ENCODE measurements around the gene TIGIT. TPM values are rescaled to one million over a fixed set of nuclear protein-coding genes. Genes with fewer than 3 reads are reported as not detected.

Gene TIGIT
- total and polyA plus RNA-seq, 2 of the 13 experiments (the other 11 are each of a cell fraction or from before 2014, with no cell fraction given) = not detected

GRCh38 chr3:114328345-114328744, 34.5 kb downstream of the TIGIT start (continued):
- TF ChIP-seq ZNF468 (CRISPR knock-in tag; IDR thresholded peaks at IDR 0.05) (no peak), MIXL1 (CRISPR knock-in tag; IDR thresholded peaks at IDR 0.05) (no peak)

GRCh38 chr3:114329823-114330222, 36.0 kb downstream of the TIGIT start:
- no TSS peak for BruUV-seq (replicated peaks)
- intact Hi-C loops (cut with micrococcal nuclease; ENCODE audit: unreplicated experiment) (no loop called here), in situ Hi-C loops (cut with HindIII; ENCODE audit: extremely low pct_ligation_motif_present, low pct_unique_long_range_greater_than_20kb) (no loop called here)
- no peak overlapping the region for H3K4me2 ChIP-seq (ENCODE audit: low read depth, low read length)
- no peaks in the 10 kb centered on the region for H3K79me2 ChIP-seq (ENCODE audit: insufficient read depth, low read length)
- no peak overlapping the region for H3K4me3 ChIP-seq (replicated peaks in 1 of 3; ENCODE audit: insufficient read depth in 1 of 3, low read depth in 2 of 3, low read length in 3 of 3)
- H3K27ac ChIP-seq (ENCODE audit: extremely low read length, insufficient read depth, low read length) = no peak overlapping the region
- ChIA-PET CTCF (ENCODE audit: low intra/inter-chr PET ratio, low total read pairs) (no interaction called here), POLR2A (no interaction called here)
- H2AFZ ChIP-seq (ENCODE audit: low read length) = no peak overlapping the region
- ATAC-seq (no peak), DNase-seq (ENCODE audit: low spot score) (no peak), FAIRE-seq (no peak)
- H3K9me3 ChIP-seq (ENCODE audit: low read length) = no peaks in the 10 kb centered on the region
- H3K4me1 ChIP-seq (ENCODE audit: insufficient read depth, low read length) = peaks cover 16% of the 10 kb centered on the region
- no peaks in the 10 kb centered on the region for H3K27me3 ChIP-seq (ENCODE audit: control insufficient read depth in 1 of 2, insufficient read depth in 2 of 2, low read length in 2 of 2)
- no peaks in the 10 kb centered on the region for H4K20me1 ChIP-seq (ENCODE audit: insufficient read depth, low read length)
- WGBS (ENCODE audit: low lambda C conversion rate) = 95% methylated on average over 2 of the region's 2 CpGs
- H3K36me3 ChIP-seq (replicated peaks in 1 of 2; ENCODE audit: control insufficient read depth in 1 of 2, insufficient read depth in 2 of 2, low read length in 2 of 2) = no peaks in the 10 kb centered on the region
- no peak for TF ChIP-seq CSRNP2 (CRISPR knock-in tag; conservative IDR thresholded peaks at IDR 0.05; ENCODE audit: low read depth)
- no peak for TF ChIP-seq MAX (IDR thresholded peaks at IDR 0.05)
- no peak for TF ChIP-seq ATF4 (CRISPR knock-in tag; IDR thresholded peaks at IDR 0.05)
- no peak for TF ChIP-seq ZNF615 (CRISPR knock-in tag; IDR thresholded peaks at IDR 0.05; ENCODE audit: borderline replicate concordance)
- TF ChIP-seq ZNF138 (CRISPR knock-in tag; IDR thresholded peaks at IDR 0.05; ENCODE audit: low read depth) = no peak
- no peak for TF ChIP-seq SRSF4 (IDR thresholded peaks at IDR 0.05; ENCODE audit: low read depth, low read length, poor library complexity, severe bottlenecking)
- TF ChIP-seq ZNF335 (CRISPR knock-in tag; IDR thresholded peaks at IDR 0.05) = no peak
- TF ChIP-seq GTF3A (CRISPR knock-in tag; conservative IDR thresholded peaks at IDR 0.05) = no peak
- no peak for TF ChIP-seq ZBTB20 (CRISPR knock-in tag; IDR thresholded peaks at IDR 0.05; ENCODE audit: borderline replicate concordance, low read depth)
- TF ChIP-seq FOXM1 (CRISPR knock-in tag; IDR thresholded peaks at IDR 0.05) = no peak
- TF ChIP-seq ZNF446 (CRISPR knock-in tag; IDR thresholded peaks at IDR 0.05) = no peak
- no peak for TF ChIP-seq DBP (CRISPR knock-in tag; IDR thresholded peaks at IDR 0.05; ENCODE audit: not compliant biosample characterization)
- TF ChIP-seq ZNF616 (CRISPR knock-in tag; IDR thresholded peaks at IDR 0.05; ENCODE audit: low read depth) = no peak
- TF ChIP-seq ZNF33B (CRISPR knock-in tag; IDR thresholded peaks at IDR 0.05) = no peak
- no peak for TF ChIP-seq ATRX (CRISPR knock-in tag; IDR thresholded peaks at IDR 0.05; ENCODE audit: borderline replicate concordance)
- no peak for TF ChIP-seq ZNF468 (CRISPR knock-in tag; IDR thresholded peaks at IDR 0.05)
- no peak for TF ChIP-seq ETS1 (CRISPR knock-in tag; IDR thresholded peaks at IDR 0.05)
- no peak for TF ChIP-seq ZNF772 (CRISPR knock-in tag; IDR thresholded peaks at IDR 0.05)
- no peak for TF ChIP-seq ZNF292 (CRISPR knock-in tag; IDR thresholded peaks at IDR 0.05; ENCODE audit: borderline replicate concordance, low read depth)
- TF ChIP-seq SAP130 (CRISPR knock-in tag; IDR thresholded peaks at IDR 0.05; ENCODE audit: low read depth) = no peak
- no peak overlapping the region for H3K9ac ChIP-seq (ENCODE audit: insufficient read depth, low read depth, low read length)

Measured in HepG2 (cell line).